H1 (cell line): ENCODE results near the gene F3.
A peak's percentile ranks its signal among the peaks of the same experiment; 100 is the strongest.

Experiments used
- EZH2 ChIP-seq: fragments of 200-600 bp; sonication (generic); IDR thresholded peaks from 2 replicates; pipeline ENCODE4 v1.7.1; 2012; ENCODE audit warnings: low read depth, mild to moderate bottlenecking, moderate library complexity, low read length, inconsistent platforms; ENCODE audit not compliant: severe bottlenecking
- RAD21 ChIP-seq, 2 experiments: IDR thresholded peaks in 1 of 2; conservative IDR thresholded peaks in 1 of 2; 2 replicates each; pipeline ENCODE4 v1.6.1; 2011; ENCODE audit warnings: low read depth in 2 of 2, low read length in 2 of 2, improper control_type of control experiment in 1 of 2, inconsistent platforms in 1 of 2, mild to moderate bottlenecking in 1 of 2, moderate library complexity in 1 of 2

- TF ChIP-seq EZH2, result no peak
- TF ChIP-seq RAD21 (IDR thresholded peaks at IDR 0.05 in 1 of 2, conservative IDR thresholded peaks at IDR 0.05 in 1 of 2; ENCODE audit: low read depth in 2 of 2, low read length in 2 of 2), result peak; percentile 78 to 81
Measured at GRCh38 chr1:94514095-94514727, 27.3 kb downstream of the F3 start.
